Endothelial cell of umbilical vein (primary cell): ENCODE measurements around the gene DAB1. TPM values are rescaled to one million over a fixed set of nuclear protein-coding genes. Genes with fewer than 3 reads are reported as not detected.

Experiments used
- BruUV-seq: library from RNA; stranded (reverse); fragments of 400-500 nt; replicated peaks from 2 replicates; lab custom pipeline; 2021; lab: Mats Ljungman, UMichigan
- CTCF ChIA-PET: fragments of 300-600, 350-600 bp; sonication (Branson Sonifier 250); formaldehyde crosslinking; loops from one replicate; lab custom pipeline; 2021; ENCODE audit warnings: antibody characterized with exemption, inconsistent platforms; lab: Charles Lee
- POLR2A ChIA-PET: fragments of 300-600, 350-600 bp; sonication (Branson Sonifier 250); formaldehyde crosslinking; loops from one replicate; lab custom pipeline; 2021; ENCODE audit warnings: antibody characterized with exemption, inconsistent platforms; lab: Charles Lee
- DNase-seq: peaks from one replicate; pipeline ENCODE4 v3.0.0-alpha.2; 2011; ENCODE audit warnings: low read depth, low spot score
- FAIRE-seq: peaks from 2 replicates; lab custom pipeline; 2011; peaks lifted over from hg19 to GRCh38; lab: Jason Lieb, UNC
- H2AFZ ChIP-seq: 2 replicates; pipeline ENCODE4 v1.6.0; 2012; ENCODE audit warnings: low read depth, low read length, control low read depth, inconsistent platforms
- H3K27ac ChIP-seq: 2 replicates; pipeline ENCODE4 v1.5.1; 2011; ENCODE audit warnings: low read depth, mild to moderate bottlenecking, control low read depth, low read length, moderate library complexity; ENCODE audit not compliant: insufficient read depth
- H3K27me3 ChIP-seq, 2 experiments: 2 replicates each; pipeline versions ENCODE4 v1.6.0 to v1.6.1; 2011; ENCODE audit warnings: low read length in 2 of 2, mixed read lengths in 1 of 2; ENCODE audit not compliant: control insufficient read depth in 2 of 2, insufficient read depth in 2 of 2
- H3K36me3 ChIP-seq, 2 experiments: 2 replicates in 1 of 2; 3 replicates in 1 of 2; pipeline ENCODE4 v1.5.1; 2011; ENCODE audit warnings: low read length in 2 of 2, mild to moderate bottlenecking in 1 of 2, moderate library complexity in 1 of 2; ENCODE audit not compliant: control insufficient read depth in 2 of 2, insufficient read depth in 2 of 2; ENCODE audit errors: extremely low read depth in 1 of 2
- H3K4me1 ChIP-seq: 3 replicates; pipeline ENCODE4 v1.5.1; 2011; ENCODE audit warnings: mild to moderate bottlenecking, low read length; ENCODE audit not compliant: control insufficient read depth, insufficient read depth; ENCODE audit errors: extremely low read depth
- H3K4me2 ChIP-seq: 2 replicates; pipeline ENCODE4 v1.6.1; 2011; ENCODE audit warnings: low read length, control low read depth, mixed read lengths; ENCODE audit not compliant: insufficient read depth
- H3K4me3 ChIP-seq, 3 experiments: fragments of 200-600 bp in 1 of 3; sonication (generic), shearing (Covaris generic) in 1 of 3; replicated peaks in 1 of 3; 2 replicates each; pipeline ENCODE4 v1.5.1; 2011 to 2016; ENCODE audit warnings: control low read depth in 3 of 3, low read length in 3 of 3, mild to moderate bottlenecking in 2 of 3, inconsistent platforms in 1 of 3, low read depth in 1 of 3, moderate library complexity in 1 of 3; ENCODE audit not compliant: insufficient read depth in 1 of 3
- H3K79me2 ChIP-seq: 2 replicates; pipeline ENCODE4 v1.6.0; 2012; ENCODE audit warnings: low read length, inconsistent platforms; ENCODE audit not compliant: control insufficient read depth, insufficient read depth
- H3K9ac ChIP-seq: replicated peaks from 2 replicates; pipeline ENCODE3; 2011; ENCODE audit warnings: low read length, control low read depth; ENCODE audit not compliant: insufficient read depth; ENCODE audit errors: extremely low read depth
- H3K9me1 ChIP-seq: replicated peaks from 3 replicates; pipeline ENCODE4 v1.6.0; 2011; ENCODE audit warnings: mild to moderate bottlenecking, low read length; ENCODE audit not compliant: control insufficient read depth, insufficient read depth; ENCODE audit errors: extremely low read depth
- H3K9me3 ChIP-seq: replicated peaks from 2 replicates; pipeline ENCODE4 v1.5.1; 2012; ENCODE audit warnings: low read length, inconsistent platforms; ENCODE audit not compliant: control insufficient read depth, insufficient read depth
- H4K20me1 ChIP-seq: replicated peaks from 2 replicates; pipeline ENCODE3; 2011; ENCODE audit warnings: mild to moderate bottlenecking, low read length; ENCODE audit not compliant: control insufficient read depth, insufficient read depth; ENCODE audit errors: extremely low read depth
- EZH2 ChIP-seq: IDR thresholded peaks from 2 replicates; pipeline ENCODE4 v1.6.1; 2012; ENCODE audit warnings: borderline replicate concordance, low read depth, mild to moderate bottlenecking, moderate library complexity, low read length, inconsistent platforms; ENCODE audit not compliant: severe bottlenecking
- FOS ChIP-seq: IDR thresholded peaks from 2 replicates; pipeline ENCODE4 v1.6.1; 2011; ENCODE audit warnings: mild to moderate bottlenecking, low read length, moderate library complexity, borderline replicate concordance; ENCODE audit not compliant: insufficient read depth
- GATA2 ChIP-seq: IDR thresholded peaks from 2 replicates; pipeline ENCODE4 v1.7.0; 2011; ENCODE audit warnings: low read depth, mild to moderate bottlenecking, moderate library complexity, mixed read lengths, low read length; ENCODE audit not compliant: insufficient read length, insufficient read depth
- JUN ChIP-seq: IDR thresholded peaks from 2 replicates; pipeline ENCODE4 v1.6.1; 2011; ENCODE audit warnings: borderline replicate concordance, low read depth; ENCODE audit not compliant: insufficient read length, insufficient read depth
- MYC ChIP-seq: IDR thresholded peaks from one replicate; pipeline ENCODE4 v1.6.1; 2011; ENCODE audit warnings: mild to moderate bottlenecking, low read depth, low read length
- POLR2A ChIP-seq: IDR thresholded peaks from 2 replicates; pipeline ENCODE4 v1.6.1; 2012; ENCODE audit warnings: low read depth, mild to moderate bottlenecking, control low read depth, low read length
- POLR2AphosphoS5 ChIP-seq: IDR thresholded peaks from 2 replicates; pipeline ENCODE4 v1.6.1; 2012; ENCODE audit warnings: low read depth, mild to moderate bottlenecking, control low read depth, low read length, moderate library complexity; ENCODE audit not compliant: insufficient read depth
- dilution Hi-C: fragments of 300-500 bp; cut with MboI; formaldehyde crosslinking; loops from one replicate; pipeline ENCODE4 v1.15.0; 2019; ENCODE audit warnings: low sequenced_read_pairs; ENCODE audit not compliant: extremely low pct_ligation_motif_present
- intact Hi-C: fragments of 100-400 bp; cut with micrococcal nuclease; formaldehyde crosslinking; loops from one replicate; pipeline ENCODE4 v1.10.0; 2022
- polyA plus RNA-seq, 4 experiments: library from polyadenylated mRNA; depleted of rRNA in 3 of 4; stranded (reverse) in 3 of 4; unstranded in 1 of 4; fragments of >200 nt; gene quantifications; 2 replicates each; pipeline versions ENCODE4 v1.2.1 to v1.2.3, GENCODE V29; 2011 to 2012; ENCODE audit warnings: missing spikeins in 1 of 4
- total RNA-seq: library from RNA; stranded (reverse); gene quantifications from 2 replicates; pipeline ENCODE4 v1.2.3, GENCODE V29; 2021
- TF ChIP-seq, protein P1 (sequence below): IDR thresholded peaks from 2 replicates; pipeline ENCODE4 v1.6.1; 2011; ENCODE audit not compliant: insufficient read depth, insufficient read length
- TF ChIP-seq, protein P2 (sequence below), 2 donors: IDR thresholded peaks; 1 replicate in 1 of 2; 2 replicates in 1 of 2; pipeline ENCODE4 v1.5.1; 2011; ENCODE audit warnings: low read length in 2 of 2, mild to moderate bottlenecking in 2 of 2, moderate library complexity in 2 of 2, control low read depth in 1 of 2, inconsistent platforms in 1 of 2, low read depth in 1 of 2; ENCODE audit not compliant: insufficient read depth in 1 of 2; ENCODE audit errors: extremely low read depth in 1 of 2

Gene DAB1
- total and polyA plus RNA-seq, 2 donors (not counting 3 experiments of a cell fraction or from before 2014, with no cell fraction given): not detected

DNA sequence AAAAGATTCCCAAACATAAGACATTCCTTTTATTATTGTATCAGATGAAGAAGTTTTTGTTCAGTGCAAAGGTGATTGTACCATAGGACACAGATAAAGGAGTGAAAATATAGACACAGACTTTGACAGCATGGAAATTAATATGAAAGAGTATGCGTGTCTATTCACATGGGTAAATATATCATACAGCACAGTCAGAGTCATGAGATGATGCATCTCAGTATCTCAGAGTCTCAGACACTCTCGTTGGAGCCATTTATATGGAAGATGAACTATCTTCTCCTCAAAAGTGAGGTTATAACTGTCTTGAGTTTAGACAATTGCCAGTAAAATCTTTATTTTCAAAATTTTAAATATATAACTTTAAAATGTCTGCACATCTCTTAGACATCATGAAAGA is 299.7 kb downstream of the DAB1 start:
- H3K36me3 ChIP-seq: no peaks in the 10 kb centered on the region
- H3K4me2 ChIP-seq: no peak overlapping the region
- FAIRE-seq: no peak
- H3K9me1 ChIP-seq: no peaks in the 10 kb centered on the region
- dilution Hi-C loops: no loop called here
- ChIA-PET POLR2A (no interaction called here), CTCF (no interaction called here)
- TF ChIP-seq EZH2 (no peak), POLR2AphosphoS5 (no peak), FOS (no peak), JUN (no peak), POLR2A (no peak), MYC (no peak), GATA2 (no peak)
- TF ChIP-seq, protein P1, sequence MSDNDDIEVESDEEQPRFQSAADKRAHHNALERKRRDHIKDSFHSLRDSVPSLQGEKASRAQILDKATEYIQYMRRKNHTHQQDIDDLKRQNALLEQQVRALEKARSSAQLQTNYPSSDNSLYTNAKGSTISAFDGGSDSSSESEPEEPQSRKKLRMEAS: no peak
- TF ChIP-seq, protein P2, sequence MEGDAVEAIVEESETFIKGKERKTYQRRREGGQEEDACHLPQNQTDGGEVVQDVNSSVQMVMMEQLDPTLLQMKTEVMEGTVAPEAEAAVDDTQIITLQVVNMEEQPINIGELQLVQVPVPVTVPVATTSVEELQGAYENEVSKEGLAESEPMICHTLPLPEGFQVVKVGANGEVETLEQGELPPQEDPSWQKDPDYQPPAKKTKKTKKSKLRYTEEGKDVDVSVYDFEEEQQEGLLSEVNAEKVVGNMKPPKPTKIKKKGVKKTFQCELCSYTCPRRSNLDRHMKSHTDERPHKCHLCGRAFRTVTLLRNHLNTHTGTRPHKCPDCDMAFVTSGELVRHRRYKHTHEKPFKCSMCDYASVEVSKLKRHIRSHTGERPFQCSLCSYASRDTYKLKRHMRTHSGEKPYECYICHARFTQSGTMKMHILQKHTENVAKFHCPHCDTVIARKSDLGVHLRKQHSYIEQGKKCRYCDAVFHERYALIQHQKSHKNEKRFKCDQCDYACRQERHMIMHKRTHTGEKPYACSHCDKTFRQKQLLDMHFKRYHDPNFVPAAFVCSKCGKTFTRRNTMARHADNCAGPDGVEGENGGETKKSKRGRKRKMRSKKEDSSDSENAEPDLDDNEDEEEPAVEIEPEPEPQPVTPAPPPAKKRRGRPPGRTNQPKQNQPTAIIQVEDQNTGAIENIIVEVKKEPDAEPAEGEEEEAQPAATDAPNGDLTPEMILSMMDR (IDR thresholded peaks at IDR 0.05; ENCODE audit: extremely low read depth in 1 of 2, insufficient read depth in 1 of 2, low read depth in 1 of 2, low read length in 2 of 2): no peak
- H3K27me3 ChIP-seq: no peaks in the 10 kb centered on the region
- no peaks in the 10 kb centered on the region for H3K9me3 ChIP-seq
- no peak overlapping the region for H3K4me3 ChIP-seq
- H3K9ac ChIP-seq: no peak overlapping the region
- H3K79me2 ChIP-seq: no peaks in the 10 kb centered on the region
- no peaks in the 10 kb centered on the region for H4K20me1 ChIP-seq
- no peak overlapping the region for H3K27ac ChIP-seq
- no peak for DNase-seq
- BruUV-seq: no TSS peak
- no peaks in the 10 kb centered on the region for H3K4me1 ChIP-seq
- no peak overlapping the region for H2AFZ ChIP-seq
- intact Hi-C loops: no loop called here
